Keratinocyte (primary cell): ENCODE measurements around the gene TENM3.

Source experiments
- CTCF ChIP-seq, 3 experiments: IDR thresholded peaks in 1 of 3; conservative IDR thresholded peaks in 1 of 3; optimal IDR thresholded peaks in 1 of 3; 2 replicates in 2 of 3; 3 replicates in 1 of 3; pipeline versions ENCODE3 to v1.5.1; 2011; ENCODE audit warnings: low read length in 3 of 3, mild to moderate bottlenecking in 3 of 3, moderate library complexity in 2 of 3, control low read depth in 1 of 3, inconsistent platforms in 1 of 3; ENCODE audit not compliant: insufficient read depth in 2 of 3; ENCODE audit errors: extremely low read depth in 1 of 3
- EZH2 ChIP-seq: IDR thresholded peaks from one replicate; pipeline ENCODE4 v1.6.1; 2012; ENCODE audit warnings: inconsistent platforms, mild to moderate bottlenecking, low read length, moderate library complexity

DNA sequence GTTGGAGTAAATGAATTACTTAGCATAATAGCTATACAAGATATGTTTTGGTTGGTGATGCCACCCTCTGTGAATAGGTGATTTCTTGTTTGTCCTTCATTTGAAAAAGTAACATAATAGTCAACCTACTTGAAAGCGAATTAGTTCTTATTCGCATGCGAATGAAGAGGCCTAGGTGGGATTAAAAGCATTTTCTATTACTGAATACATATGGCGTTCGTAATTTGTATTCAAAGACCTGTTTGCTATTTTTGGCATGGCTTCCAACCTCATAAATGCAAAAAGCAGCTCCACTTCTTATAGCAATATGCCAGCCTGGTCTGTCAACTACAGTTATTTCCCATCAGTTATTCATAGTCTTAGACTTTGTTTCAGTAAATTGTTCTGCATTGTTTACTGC is 261.3 kb downstream of the TENM3 start:
- TF ChIP-seq CTCF (optimal IDR thresholded peaks at IDR 0.05 in 1 of 3, IDR thresholded peaks at IDR 0.05 in 1 of 3, conservative IDR thresholded peaks at IDR 0.05 in 1 of 3; ENCODE audit: extremely low read depth in 1 of 3, insufficient read depth in 2 of 3, low read length in 3 of 3) (no peak), EZH2 (no peak)
